Measurements from ENCODE around the gene L1TD1.
A peak's percentile ranks its signal among the peaks of the same experiment; 100 is the strongest.
"Not testable (repeated sequence)": the region's sequence is repeated elsewhere in the genome, so short reads cannot be mapped to it uniquely, and the experiment has no call there.

The L1TD1 gene

GRCh38 chr1:62194651-62195544 lies at the start of gene L1TD1:
L1TD1 (plus strand) TSS chr1:62194849; CDS start chr1:62206629, 11,780 bp downstream.
- no peak for DNase-seq

DNA sequence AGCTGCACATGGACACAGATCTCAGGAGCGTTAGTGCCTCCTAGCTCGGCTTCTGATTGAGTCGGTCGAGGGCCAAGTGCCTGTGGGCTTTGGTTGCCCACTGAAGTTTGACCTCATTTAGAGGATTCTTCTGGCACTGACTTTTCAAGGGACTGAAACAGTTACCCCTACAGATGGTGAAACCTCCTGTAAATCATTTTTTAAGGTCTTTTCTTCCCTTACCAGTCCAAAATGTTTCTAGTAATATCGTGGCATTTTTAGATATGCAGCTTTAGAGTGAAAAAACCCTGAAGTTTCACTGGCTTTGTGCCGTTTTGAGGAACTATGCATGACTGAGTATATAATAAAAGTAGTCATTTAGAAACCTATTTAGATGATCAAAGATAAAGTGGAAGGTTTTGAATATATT lies 34.7 kb upstream of the L1TD1 start:
- no peak for DNase-seq

DNA sequence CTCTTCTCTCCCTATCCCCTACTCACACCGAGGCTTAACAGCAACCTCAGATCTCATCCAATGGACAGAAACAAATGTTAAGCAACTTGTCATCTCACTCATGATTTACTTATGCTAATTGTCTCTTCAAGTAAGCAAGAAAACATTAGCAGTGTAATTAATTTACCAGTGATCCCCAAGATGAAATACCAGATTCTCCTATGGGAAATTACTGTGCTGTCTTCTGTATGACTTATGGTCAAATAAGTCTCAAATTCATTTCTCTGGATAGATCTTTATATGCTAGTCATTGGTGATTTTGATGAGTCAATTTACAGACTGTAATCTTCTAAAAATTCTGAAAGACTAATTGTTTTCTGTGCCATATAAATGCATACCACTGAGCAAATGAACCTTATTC lies 32.9 kb upstream of the L1TD1 start:
- no peak for DNase-seq

DNA sequence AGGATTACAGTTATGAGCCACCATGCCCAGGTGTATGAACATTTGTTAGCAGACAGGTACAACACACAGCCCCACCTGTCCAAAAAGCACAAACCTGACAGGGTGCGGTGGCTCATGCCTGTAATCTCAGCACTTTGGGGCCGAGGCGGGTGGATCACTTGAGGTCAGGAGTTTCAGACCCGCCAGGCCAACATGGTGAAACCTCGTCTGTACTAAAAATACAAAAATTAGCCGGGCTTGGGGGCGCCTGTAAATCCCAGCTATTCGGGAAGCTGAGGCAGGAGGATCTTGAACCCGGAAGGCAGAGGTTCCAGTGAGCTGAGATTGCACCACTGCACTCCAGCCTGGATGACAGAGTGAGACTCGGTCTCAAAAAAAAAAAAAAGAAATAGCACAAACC lies 24.3 kb upstream of the L1TD1 start:
- not testable (repeated sequence) for DNase-seq

GRCh38 chr1:62175568-62176179 lies 19.0 kb upstream of the L1TD1 start:
- DNase-seq, result peak; percentile 5 to 42

DNA sequence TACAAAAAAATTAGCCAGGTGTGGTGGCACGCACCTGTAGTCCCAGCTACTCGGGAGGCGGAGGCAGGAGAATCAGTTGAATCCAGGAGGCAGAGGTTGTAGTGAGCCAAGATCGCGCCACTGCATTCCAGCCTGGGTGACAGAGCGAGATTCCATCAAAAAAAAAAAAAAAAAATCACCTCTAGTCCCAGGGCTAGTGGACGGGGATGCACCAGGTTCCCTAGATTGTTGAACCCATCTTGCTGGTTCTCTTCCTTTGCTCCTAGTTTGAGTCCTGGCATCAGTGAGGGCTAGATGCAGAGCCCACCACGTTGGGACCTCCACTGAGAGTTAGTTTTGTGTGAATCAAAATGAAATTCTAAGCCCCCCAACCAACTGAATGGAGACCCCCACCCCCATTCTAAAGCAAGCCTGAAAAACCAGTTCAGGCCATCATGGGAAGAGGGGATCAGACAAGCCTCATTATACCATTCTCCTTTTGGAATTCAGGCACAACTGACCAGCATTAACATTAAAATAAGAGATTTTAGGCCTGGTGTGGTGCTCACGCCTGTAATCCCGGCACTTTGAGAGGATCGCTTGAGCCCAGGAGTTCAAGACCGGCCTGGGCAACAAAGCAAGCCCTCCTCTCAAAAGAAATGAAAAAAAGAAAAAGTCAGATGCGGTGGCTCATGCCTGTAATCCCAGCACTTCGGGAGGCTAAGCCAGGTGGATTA lies 17.9 kb upstream of the L1TD1 start:
- no peak for DNase-seq

- no peak for DNase-seq
Observed at GRCh38 chr1:62177621-62178020, 17.0 kb upstream of the L1TD1 start.

DNA sequence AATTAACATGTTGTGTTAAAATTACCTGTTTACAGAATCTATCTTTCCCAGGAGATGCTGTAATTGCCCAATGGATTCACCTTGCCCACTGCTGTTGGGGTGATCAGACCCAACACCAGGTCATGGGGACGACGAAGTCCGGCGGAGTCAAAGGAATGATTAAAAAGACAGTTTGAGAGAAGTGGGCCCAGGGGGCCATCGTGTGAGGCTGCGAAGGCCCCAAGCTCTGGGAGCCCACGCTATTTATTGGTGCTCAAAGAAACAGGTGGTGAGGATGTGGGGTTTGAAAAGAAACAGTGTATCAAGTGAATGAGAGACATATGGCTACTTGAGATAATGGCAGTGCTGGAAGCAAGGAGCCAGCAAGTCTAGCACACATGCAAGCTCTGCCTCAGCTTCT lies 16.3 kb upstream of the L1TD1 start:
- DNase-seq, result no peak

DNA sequence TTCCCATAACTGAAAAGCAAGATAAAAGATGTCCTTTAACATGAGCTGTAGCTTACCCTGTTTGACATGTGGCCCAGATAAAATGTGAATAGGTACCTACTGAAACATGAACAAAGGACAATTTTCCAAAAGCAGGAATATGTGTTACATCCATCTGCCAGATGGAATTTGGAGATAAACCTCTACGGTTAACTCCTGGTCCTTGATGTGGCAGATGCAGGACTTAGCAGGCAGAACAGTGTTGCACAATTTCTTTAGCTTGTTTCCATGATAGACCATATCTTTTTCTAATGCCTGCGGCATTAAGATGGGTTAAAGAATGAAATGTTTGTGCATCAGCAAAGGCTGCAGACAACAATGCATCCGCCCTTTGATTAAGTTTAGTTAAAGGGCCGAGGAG lies 14.6 kb upstream of the L1TD1 start:
- DNase-seq, result not testable (repeated sequence)

- DNase-seq, result no peak
Observed at GRCh38 chr1:62180639-62181038, 14.0 kb upstream of the L1TD1 start.

GRCh38 chr1:62181532-62181931 lies 13.1 kb upstream of the L1TD1 start:
- DNase-seq, result no peak

DNA sequence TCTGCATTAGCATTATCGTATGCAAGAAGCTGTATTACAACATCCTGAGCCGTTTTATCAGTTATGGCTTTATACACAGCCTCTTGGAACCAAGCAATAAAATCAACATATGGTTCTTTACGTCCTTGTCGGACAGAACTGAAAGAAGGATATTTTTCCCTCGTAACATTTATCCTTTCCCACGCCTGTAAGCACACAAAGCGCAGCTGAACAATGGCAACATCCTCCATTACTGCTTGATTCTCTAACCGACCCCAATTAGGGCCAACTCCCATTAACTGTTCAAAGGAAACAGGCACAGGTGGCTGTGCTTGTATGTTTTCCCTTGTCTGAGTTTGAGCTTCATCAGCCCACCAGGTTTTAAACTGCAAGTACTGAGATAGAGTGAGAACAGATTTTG lies 12.5 kb upstream of the L1TD1 start:
- not testable (repeated sequence) for DNase-seq

GRCh38 chr1:62183164-62184020 lies 11.3 kb upstream of the L1TD1 start:
- not testable (repeated sequence) for DNase-seq

DNA sequence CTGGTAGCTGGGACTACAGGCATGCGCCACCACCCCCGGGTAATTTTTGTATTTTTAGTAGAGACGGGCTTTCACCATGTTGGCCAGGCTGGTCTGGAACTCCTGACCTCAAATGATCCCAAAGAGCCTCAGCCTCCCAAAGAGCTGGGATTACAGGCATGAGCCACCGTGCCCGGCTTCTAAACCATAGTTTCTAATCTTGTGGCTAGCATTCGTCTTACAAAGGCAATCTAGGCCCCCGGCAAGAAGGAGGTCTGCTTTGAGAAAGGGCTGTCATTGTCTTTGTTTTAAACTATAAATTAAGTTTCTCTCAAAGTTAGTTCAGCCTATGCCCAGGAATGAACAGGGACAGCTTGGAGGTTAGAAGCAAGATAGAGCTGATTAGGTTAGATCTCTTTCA lies 10.3 kb upstream of the L1TD1 start:
- DNase-seq, result no peak

DNA sequence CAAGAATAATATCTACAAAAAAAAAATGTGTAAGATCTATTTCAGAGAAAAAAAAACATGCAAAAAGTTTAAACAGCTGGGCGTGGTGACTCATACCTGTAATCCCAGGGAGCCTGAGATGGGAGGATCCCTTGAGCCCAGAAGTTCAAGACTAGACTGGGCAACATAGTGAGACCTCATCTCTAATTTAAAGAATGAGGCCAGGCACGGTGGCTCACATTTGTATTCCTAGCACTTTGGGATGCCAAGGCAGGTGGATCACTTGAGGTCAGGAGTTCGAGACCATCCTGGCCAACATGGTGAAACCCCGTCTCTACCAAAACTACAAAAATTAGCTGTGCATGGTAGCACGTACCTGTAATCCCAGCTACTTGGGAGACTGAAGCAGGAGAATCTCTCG lies 9.4 kb upstream of the L1TD1 start:
- not testable (repeated sequence) for DNase-seq

DNA sequence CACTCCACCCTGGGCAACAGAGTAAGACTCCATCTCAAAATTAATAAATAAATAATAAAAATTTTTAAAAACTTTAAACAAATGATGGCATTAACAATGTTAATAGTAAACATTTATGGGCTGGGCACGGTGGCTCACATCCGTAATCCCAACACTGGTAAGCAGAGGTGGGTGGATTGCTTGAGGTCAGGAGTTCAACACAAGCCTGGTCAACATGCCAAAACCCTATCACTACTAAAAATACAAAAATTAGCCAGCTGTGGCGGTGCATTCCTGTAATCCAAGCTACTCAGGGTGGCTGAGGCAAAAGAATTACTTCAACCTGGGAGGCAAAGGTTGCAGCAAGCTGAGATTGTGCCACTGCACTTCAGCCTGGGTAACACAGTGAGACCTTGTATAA lies 9.0 kb upstream of the L1TD1 start:
- no peak for DNase-seq

DNA sequence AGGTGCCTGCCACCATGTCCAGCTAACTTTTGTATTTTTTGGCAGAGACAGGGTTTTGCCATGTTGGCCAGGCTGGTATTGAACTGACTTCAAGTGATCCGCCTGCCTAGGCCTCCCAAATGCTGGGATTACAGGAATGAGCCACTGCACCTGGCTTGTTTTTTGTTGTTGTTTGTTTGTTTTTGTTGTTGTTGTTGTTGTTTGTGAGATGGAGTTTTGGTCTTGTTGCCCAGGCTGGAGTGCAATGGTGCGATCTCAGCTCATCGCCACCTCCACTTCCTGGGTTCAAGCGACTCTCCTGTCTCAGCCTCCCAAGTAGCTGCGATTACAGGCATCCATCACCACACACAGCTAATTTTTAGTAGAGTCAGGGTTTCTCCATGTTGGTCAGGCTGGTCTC lies 7.1 kb upstream of the L1TD1 start:
- DNase-seq, result no peak

DNA sequence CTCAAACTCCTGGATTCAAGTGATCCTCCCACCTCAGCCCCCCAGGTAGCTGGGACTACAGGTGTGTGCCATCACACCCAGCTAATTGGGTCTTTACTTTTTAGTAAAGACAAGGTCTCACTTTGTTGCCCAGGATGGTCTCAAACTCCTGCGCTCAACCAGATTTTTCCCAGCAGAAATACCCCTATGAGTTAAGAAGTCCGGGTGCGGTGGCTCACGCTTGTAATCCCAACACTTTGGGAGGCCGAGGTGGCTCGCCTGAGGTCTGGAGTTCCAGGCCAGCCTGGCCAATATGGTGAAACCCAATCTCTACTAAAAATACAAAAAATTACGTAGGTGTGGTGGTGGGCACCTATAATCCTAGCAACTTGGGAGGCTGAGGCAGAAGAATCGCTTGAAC lies 6.5 kb upstream of the L1TD1 start:
- no peak for DNase-seq

DNA sequence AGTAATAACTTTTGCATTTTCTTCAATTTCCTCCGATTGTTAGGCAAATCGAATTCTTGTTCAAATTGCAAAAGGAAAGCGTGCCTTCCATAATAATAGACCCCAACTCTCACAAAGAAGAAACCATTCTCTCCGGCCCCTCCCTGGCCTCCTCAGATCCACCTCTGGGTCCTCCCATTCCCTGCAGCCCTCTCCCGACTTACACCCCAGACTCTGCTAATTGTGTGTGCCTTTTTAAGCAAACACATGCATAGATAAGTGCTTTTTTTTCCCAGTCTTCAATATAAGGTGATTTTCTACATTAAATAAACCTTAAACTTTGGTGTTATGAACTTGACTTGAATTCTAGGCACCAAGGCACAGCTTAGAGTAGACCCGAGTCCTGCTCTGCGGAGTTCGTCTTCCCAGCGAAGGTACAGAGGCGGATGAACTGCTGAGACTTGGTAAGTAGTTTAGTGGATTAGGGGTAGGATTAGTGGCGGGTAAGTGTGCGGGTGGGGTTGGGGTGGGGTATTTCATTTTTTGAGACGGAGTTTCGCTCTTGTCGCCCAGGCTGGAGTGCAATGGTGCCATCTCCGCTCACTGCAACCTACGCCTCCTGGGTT lies 1.5 kb downstream of the L1TD1 start:
- no peak for DNase-seq

- no peak for DNase-seq
Observed at GRCh38 chr1:62198069-62198780, 3.6 kb downstream of the L1TD1 start.

GRCh38 chr1:62198781-62199125 lies 4.1 kb downstream of the L1TD1 start:
- DNase-seq, result no peak

DNA sequence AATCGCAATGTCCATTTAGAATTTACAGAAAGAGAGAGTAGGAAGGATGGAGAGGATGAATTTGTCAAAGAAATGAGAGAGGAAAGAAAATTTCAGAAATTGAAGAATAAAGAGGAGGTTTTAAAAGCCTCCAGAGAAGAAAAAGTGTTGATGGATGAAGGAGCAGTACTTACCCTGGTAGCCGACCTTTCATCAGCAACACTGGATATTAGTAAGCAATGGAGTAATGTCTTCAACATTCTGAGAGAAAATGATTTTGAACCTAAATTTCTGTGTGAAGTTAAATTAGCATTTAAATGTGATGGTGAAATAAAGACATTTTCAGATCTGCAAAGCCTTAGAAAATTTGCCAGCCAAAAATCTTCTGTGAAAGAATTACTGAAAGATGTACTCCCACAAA lies 12.5 kb downstream of the L1TD1 start:
- no peak for DNase-seq

Data from activated CD4-positive, alpha-beta T cell treated with anti-CD3 and anti-CD28 coated beads for 4 hours (primary cell).